Stimulated activated CD8-positive, alpha-beta memory T cell treated with anti-CD3 and anti-CD28 coated beads, Interleukin-4, amount 100 ng/mL, for 4 hours (primary cell): Measurements from ENCODE around the gene ASTN2.

Experiments used
- DNase-seq, 2 donors: peaks; one replicate each; pipeline ENCODE4 v3.0.0-alpha.2; 2020; ENCODE audit warnings: low read depth in 2 of 2, low spot score in 1 of 2

ASTN2 gene

GRCh38 chr9:117365438-117365837 lies 49.4 kb downstream of the ASTN2 start:
- no peak for DNase-seq

GRCh38 chr9:117363006-117363405 lies 51.9 kb downstream of the ASTN2 start:
- no peak for DNase-seq

GRCh38 chr9:117359910-117360309 lies 54.9 kb downstream of the ASTN2 start:
- DNase-seq: no peak

- no peak for DNase-seq
Measured at GRCh38 chr9:117355542-117355941, 59.3 kb downstream of the ASTN2 start.

- no peak for DNase-seq
Measured at GRCh38 chr9:117354997-117355396, 59.9 kb downstream of the ASTN2 start.

GRCh38 chr9:117354244-117354847 lies 60.5 kb downstream of the ASTN2 start:
- no peak for DNase-seq

- no peak for DNase-seq
Measured at GRCh38 chr9:117344892-117345660, 69.8 kb downstream of the ASTN2 start.

GRCh38 chr9:117343427-117343826 lies 71.4 kb downstream of the ASTN2 start:
- DNase-seq: no peak

- no peak for DNase-seq
Measured at GRCh38 chr9:117341151-117341550, 73.7 kb downstream of the ASTN2 start.

- no peak for DNase-seq
Measured at GRCh38 chr9:117340422-117340821, 74.4 kb downstream of the ASTN2 start.

GRCh38 chr9:117335837-117336433 lies 78.9 kb downstream of the ASTN2 start:
- no peak for DNase-seq

GRCh38 chr9:117334101-117334500 lies 80.8 kb downstream of the ASTN2 start:
- no peak for DNase-seq

GRCh38 chr9:117325831-117326230 lies 89.0 kb downstream of the ASTN2 start:
- DNase-seq: no peak

GRCh38 chr9:117325110-117325731 lies 89.6 kb downstream of the ASTN2 start:
- no peak for DNase-seq

GRCh38 chr9:117323390-117323789 lies 91.5 kb downstream of the ASTN2 start:
- DNase-seq: no peak

GRCh38 chr9:117317192-117317591 lies 97.7 kb downstream of the ASTN2 start:
- no peak for DNase-seq

- DNase-seq: no peak
Measured at GRCh38 chr9:117315236-117315635, 99.6 kb downstream of the ASTN2 start.

- no peak for DNase-seq
Measured at GRCh38 chr9:117313989-117314388, 100.9 kb downstream of the ASTN2 start.

GRCh38 chr9:117307701-117308100 lies 107.2 kb downstream of the ASTN2 start:
- no peak for DNase-seq

- no peak for DNase-seq
Measured at GRCh38 chr9:117306032-117306431, 108.8 kb downstream of the ASTN2 start.

GRCh38 chr9:117305454-117305853 lies 109.4 kb downstream of the ASTN2 start:
- DNase-seq: no peak

- no peak for DNase-seq
Measured at GRCh38 chr9:117304549-117304948, 110.3 kb downstream of the ASTN2 start.
